HG03060 (cell line): ENCODE measurements around the gene NRDC.
"Not testable (repeated sequence)": the region's sequence is repeated elsewhere in the genome, so short reads cannot be mapped to it uniquely, and the experiment has no call there.

Experiments
- ATAC-seq: cut with Tn5 transposase; IDR thresholded peaks from one replicate; pipeline ENCODE4 v1.9.1; 2021; ENCODE audit warnings: low read depth, moderate number of reproducible peaks; ENCODE audit not compliant: unreplicated experiment

NRDC gene

DNA sequence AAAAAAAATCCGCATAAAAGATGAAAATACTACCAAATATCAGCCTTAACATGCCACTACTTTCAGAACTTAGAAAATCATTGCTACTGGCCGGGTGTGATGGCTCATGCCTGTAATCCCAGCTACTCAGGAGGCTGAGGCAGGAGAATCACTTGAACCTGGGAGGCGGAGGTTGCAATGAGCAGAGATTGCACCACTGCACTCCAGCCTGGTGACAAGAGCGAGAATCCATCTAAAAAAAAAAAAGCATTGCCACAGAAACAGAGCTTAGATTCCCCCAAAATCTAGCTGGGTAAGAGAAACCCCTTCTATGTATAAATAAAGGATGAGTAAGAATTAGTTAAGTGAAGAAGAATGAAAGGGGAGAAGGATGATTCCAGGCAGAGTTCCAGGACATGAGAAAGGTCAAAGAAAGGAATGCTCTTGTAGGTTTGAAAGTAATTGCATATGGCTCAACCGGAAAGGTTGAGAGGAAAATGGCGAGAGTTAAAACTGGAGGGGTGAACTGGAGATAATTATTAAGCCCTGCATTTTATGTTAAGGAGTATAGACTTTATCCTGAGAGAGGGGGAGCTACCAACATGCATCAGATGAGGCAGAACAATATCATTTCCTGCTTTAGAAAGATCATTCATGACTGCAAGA, 19.7 kb upstream of the NRDC start:
- no peak for ATAC-seq

DNA sequence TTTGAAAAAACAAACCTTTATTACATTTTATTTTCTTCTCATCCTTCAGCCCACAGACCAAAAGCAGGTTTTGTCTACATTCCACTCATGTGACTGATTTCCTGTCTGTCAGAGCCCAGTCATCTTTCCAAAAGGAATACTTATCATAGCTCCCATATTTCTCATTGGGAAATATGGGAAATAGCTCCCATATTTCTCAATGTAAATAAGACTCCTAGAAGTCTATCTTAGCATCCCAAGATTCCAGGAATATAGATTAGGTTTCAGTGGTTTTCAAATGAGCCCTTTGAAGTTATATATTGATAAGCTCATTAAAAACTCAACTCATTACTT, 19.1 kb upstream of the NRDC start:
- ATAC-seq, result no peak

DNA sequence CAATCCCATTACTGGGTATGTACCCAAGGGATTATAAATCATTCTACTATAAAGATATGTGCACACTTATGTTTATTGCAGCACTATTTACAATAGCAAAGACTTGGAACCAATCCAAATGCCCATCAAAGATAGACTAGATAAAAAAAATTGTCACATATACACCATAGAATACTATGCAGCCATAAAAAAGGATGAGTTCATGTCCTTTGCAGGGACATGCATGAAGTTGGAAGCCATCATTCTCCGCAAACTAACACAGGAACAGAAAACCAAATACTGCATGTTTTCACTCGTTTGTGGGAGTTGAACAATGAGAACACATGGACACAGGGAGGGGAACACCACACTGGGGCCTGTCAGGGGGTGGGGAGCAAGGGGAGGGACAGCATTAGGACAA, 16.2 kb upstream of the NRDC start:
- ATAC-seq, result not testable (repeated sequence)

- peak; percentile 2 for ATAC-seq
These were observed 265 bp downstream of the NRDC start for GRCh38 chr1:51878308-51878615.

GRCh38 chr1:51877434-51878307, 856 bp downstream of the NRDC start:
- ATAC-seq, result no peak

- no peak for ATAC-seq
These were observed 2.7 kb downstream of the NRDC start for GRCh38 chr1:51875836-51876235.

GRCh38 chr1:51875291-51875772, 3.2 kb downstream of the NRDC start:
- ATAC-seq, result no peak

GRCh38 chr1:51873270-51873669, 5.3 kb downstream of the NRDC start:
- not testable (repeated sequence) for ATAC-seq

DNA sequence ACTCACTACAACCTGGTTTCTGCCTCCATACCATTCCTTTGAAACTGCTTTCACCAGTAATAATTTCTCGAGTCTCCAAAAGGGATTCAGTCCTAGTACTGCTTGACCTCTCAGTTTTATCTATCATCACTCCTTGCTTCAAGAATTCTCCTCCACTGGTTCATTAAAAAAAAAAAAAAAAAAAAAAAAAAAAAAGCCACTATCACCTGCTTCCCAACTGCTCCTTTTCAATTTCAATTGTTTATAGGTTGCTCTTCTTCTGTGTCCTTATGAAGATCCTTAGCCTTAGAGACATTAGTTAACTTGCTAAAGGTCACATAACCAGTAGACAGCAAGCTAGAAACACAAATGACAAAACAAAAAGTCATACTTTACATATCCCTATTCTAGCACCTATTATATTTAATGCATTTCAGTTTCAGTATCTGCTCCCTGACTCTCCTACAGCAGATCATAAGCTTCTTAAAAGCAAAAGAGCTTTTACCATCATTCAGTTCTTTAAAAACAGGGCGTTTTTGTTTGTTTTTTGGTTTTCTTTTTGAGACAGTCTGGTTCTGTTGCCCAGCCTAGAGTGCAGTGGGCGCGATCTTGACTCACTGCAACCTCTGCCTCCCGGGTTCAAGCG, 7.1 kb downstream of the NRDC start:
- ATAC-seq, result no peak

DNA sequence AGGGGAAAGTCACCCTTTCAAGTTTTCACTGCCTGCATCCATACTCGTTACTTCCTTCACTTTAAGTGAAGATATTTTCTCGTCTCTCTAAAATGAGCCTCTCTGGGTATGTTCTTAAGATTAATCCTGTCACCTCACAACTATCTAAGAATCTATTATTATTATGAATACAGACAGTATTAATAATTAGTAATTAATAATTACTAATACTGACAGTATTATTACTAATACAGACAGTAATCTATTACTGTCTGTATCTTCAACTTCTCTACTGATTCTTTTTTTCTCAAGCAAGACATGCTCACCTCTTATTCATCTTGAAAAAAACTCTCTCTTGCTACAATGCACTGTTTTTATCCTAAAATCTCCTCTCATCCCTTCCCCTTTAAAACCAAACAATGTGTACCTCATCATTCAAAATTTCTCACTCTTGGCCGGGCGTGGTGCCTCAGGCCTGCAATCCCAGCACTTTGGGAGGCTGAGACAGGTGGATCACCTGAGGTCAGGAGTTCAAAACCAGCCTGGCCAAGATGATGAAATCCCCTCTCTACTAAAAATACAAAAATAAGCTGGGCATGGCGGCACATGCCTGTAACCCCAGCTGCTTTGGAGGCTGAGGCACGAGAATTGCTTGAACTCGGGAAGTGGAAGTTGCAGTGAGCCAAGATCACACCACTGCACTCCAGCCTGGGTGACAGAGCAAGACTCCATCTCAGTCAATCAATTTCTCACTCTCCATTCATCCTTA, 7.8 kb downstream of the NRDC start:
- ATAC-seq, result no peak

DNA sequence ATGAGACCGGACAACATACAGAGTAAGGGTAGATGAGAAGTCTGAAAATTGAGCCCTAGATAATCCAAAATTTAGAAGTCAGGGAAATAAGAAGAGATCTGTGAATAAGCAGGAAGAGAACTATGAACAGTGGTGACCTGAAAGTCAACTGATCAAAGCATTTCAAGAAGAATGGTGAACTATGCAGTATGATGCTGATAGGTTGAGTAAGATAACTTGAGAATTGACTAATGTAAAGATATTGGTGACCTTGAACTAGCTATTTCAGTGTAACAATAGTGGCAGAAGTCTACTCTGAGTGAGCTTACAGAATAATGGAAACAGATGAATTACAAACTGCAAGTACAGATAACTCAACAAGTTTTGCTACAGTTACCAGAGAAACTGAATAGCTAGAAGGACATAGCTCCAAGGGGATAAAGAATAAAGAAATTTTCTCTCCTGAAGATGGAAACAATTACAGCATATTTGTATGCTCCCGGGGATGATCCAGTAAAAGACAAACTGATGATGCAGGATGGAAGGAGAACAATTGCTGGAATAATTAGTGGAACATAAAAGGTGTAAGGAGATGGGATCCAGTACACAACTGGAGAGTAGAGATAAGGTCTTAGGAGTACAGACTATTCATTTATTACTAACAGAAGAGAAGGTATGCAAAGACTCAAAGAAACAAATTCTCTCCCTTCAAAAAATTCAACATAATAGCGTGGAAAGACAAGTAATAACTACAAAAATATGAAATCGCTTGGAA, 10.9 kb downstream of the NRDC start:
- ATAC-seq, result no peak

DNA sequence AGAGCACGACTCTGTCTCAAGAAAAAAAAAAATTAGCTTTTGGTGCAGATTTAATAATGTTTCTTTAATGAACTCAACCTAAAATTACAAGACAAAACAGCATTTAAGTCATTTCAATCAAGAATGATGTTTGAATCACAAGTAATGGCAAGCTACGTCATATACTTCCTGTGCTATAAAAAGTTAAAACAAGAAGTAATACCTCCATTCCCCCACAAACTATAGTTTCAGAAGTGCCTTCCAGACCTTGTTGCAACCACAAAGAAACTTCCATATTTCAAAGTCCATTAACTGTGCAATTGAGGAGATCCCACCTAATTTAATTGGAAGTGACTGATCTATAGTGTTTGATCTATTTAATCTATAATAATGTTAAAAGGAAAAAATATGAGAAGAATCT, 15.1 kb downstream of the NRDC start:
- ATAC-seq, result peak; percentile 47

GRCh38 chr1:51861669-51862068, 16.9 kb downstream of the NRDC start:
- ATAC-seq, result no peak

GRCh38 chr1:51859735-51860134, 18.8 kb downstream of the NRDC start:
- ATAC-seq, result no peak

GRCh38 chr1:51859333-51859732, 19.2 kb downstream of the NRDC start:
- no peak for ATAC-seq

- ATAC-seq, result no peak
These were observed 19.6 kb downstream of the NRDC start for GRCh38 chr1:51858892-51859291.

- no peak for ATAC-seq
These were observed 21.8 kb downstream of the NRDC start for GRCh38 chr1:51856745-51857144.

DNA sequence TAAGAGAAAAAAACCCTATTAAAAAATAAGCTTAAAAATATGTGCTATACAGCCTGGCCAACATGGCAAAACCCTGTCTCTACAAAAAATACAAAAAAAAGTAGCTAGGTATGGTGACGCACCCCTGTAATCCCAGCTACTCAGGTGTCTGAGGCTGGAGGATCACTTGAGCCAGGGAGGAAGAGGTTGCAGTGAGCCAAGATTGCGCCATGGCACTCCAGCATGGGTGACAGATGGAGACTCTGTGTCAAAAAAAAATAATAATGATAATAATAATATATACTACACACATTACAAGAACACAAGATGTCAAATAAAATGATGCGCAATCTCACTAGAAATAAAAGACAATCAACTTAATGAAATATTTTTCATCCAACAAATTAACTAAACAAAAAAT, 22.9 kb downstream of the NRDC start:
- ATAC-seq, result no peak

DNA sequence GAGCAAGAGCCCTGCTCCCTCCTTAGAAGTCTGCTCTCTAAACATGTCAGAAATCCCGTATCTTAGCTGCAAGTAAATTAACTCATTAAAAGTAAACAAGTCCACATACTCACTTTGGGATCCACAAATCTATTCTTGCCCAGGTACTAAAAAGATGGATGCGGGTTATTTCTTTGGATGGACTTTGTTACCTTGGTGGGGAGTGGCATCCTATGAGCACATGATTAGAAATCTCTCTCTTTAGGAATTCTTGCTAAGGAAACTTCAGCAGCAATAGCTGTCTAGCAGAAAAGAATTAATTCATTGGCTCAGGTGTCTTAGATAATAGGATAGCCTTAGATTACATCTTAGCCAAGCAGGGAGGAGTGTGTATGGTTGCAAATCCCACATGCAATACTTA, 25.2 kb downstream of the NRDC start:
- ATAC-seq, result no peak

- no peak for ATAC-seq
These were observed 26.6 kb downstream of the NRDC start for GRCh38 chr1:51851882-51852396.
